ENCODE measurements around the gene MON1A. TPM values are rescaled to one million over a fixed set of nuclear protein-coding genes. Genes with fewer than 3 reads are reported as not detected.
A peak's percentile ranks its signal among the peaks of the same experiment; 100 is the strongest.
"Not testable (repeated sequence)": the region's sequence is repeated elsewhere in the genome, so short reads cannot be mapped to it uniquely, and the experiment has no call there.

The MON1A gene
- polyA plus RNA-seq, 3 donors: 8.1 to 9.3 (median 8.5) TPM

GRCh38 chr3:49926117-49926728 lies 3.4 kb downstream of the MON1A start:
- DNase-seq: no peak

GRCh38 chr3:49925485-49925884 lies 4.1 kb downstream of the MON1A start:
- no peak for DNase-seq

- DNase-seq: no peak
Observed at GRCh38 chr3:49924683-49925082, 4.9 kb downstream of the MON1A start.

GRCh38 chr3:49917806-49918590 lies 11.6 kb downstream of the MON1A start:
- not testable (repeated sequence) for DNase-seq

GRCh38 chr3:49916686-49917085 lies 12.9 kb downstream of the MON1A start:
- DNase-seq: no peak

GRCh38 chr3:49914906-49915305 lies 14.7 kb downstream of the MON1A start:
- no peak for DNase-seq

- no peak for DNase-seq
Observed at GRCh38 chr3:49912881-49913281, 16.7 kb downstream of the MON1A start.

- no peak for DNase-seq
Observed at GRCh38 chr3:49911611-49912010, 18.0 kb downstream of the MON1A start.

GRCh38 chr3:49911124-49911420 lies 18.5 kb downstream of the MON1A start:
- DNase-seq: no peak

- DNase-seq: peak; percentile 36
Observed at GRCh38 chr3:49910409-49911123, 19.0 kb downstream of the MON1A start.

GRCh38 chr3:49908373-49909199 lies 21.0 kb downstream of the MON1A start:
- no peak for DNase-seq

GRCh38 chr3:49906073-49906743 lies 23.4 kb downstream of the MON1A start:
- DNase-seq: no peak

GRCh38 chr3:49904448-49904847 lies 25.2 kb downstream of the MON1A start:
- DNase-seq: not testable (repeated sequence)

- DNase-seq: peak; percentile 68
Observed at GRCh38 chr3:49903451-49904424, 25.9 kb downstream of the MON1A start, which contains the start of gene MST1R. TSS of gene MST1R (minus strand) at chr3:49903873. CDS start at chr3:49903609, 264 bp downstream.

GRCh38 chr3:49902511-49903345 lies 26.9 kb downstream of the MON1A start:
- no peak for DNase-seq

- DNase-seq: no peak
Observed at GRCh38 chr3:49901366-49902339, 28.0 kb downstream of the MON1A start.

GRCh38 chr3:49900491-49901153 lies 29.0 kb downstream of the MON1A start:
- DNase-seq: no peak

Measured in renal pelvis (tissue), 4 donors.